ENCODE data around the gene PDCD6IP.

DNA sequence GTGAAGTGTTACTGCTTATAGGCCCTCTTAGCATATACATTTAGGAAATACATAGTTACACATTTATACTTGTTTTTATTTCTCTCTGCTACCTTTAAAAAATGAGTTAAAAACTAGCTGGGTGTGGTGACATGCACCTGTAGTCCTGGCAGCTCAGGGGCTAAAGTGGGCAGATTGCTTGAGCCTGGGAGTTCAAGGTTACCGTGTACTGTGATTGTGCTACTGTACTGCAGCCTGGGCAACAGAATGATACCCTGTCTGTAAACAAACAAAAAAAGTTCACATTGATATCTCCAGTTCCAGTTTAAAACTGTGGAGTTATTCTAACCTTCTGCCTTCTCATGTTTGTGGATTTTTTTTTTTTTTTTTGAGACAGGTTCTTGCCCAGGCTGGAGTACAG is 12.1 kb downstream of the PDCD6IP start:
- TF ChIP-seq, protein P1, sequence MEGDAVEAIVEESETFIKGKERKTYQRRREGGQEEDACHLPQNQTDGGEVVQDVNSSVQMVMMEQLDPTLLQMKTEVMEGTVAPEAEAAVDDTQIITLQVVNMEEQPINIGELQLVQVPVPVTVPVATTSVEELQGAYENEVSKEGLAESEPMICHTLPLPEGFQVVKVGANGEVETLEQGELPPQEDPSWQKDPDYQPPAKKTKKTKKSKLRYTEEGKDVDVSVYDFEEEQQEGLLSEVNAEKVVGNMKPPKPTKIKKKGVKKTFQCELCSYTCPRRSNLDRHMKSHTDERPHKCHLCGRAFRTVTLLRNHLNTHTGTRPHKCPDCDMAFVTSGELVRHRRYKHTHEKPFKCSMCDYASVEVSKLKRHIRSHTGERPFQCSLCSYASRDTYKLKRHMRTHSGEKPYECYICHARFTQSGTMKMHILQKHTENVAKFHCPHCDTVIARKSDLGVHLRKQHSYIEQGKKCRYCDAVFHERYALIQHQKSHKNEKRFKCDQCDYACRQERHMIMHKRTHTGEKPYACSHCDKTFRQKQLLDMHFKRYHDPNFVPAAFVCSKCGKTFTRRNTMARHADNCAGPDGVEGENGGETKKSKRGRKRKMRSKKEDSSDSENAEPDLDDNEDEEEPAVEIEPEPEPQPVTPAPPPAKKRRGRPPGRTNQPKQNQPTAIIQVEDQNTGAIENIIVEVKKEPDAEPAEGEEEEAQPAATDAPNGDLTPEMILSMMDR (IDR thresholded peaks at IDR 0.05; ENCODE audit: low read depth, low read length, poor library complexity, severe bottlenecking), result no peak
- no peak for TF ChIP-seq EZH2phosphoT487 (IDR thresholded peaks at IDR 0.05; ENCODE audit: borderline replicate concordance, low read length)

All from DOHH2 (cell line).